ENCODE measurements around the gene SPINK13.

DNA sequence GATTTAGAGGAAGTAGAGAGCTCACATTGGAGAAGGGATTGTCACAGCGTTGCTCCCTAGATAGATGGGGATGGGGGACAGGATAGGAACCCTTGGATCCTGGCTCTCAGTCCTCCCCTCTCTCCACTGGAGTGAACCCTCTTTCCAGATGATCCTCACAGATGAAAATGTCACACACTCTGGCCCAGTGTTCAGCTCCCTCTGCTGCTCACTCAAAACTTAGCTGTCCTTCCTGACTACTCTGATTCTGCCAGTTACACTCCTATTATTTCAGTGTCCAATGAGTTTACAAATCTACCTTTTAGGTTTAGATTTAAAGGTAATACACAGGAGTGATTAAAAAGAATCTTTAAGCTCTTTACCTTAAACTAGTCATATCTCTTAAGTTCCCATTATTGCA is 37.9 kb downstream of the SPINK13 start:
- TF ChIP-seq EZH2phosphoT487 (IDR thresholded peaks at IDR 0.05; ENCODE audit: insufficient read depth, low read depth) (no peak), EZH2 (IDR thresholded peaks at IDR 0.05; ENCODE audit: insufficient read depth, poor library complexity, severe bottlenecking) (no peak)

Data from GM23248 (cell line).